Parathyroid adenoma (tissue), 2 donors: ENCODE results near the gene KCNT1.

Experiments used
- H2AFZ ChIP-seq: fragments of 300-600 bp; sonication (generic); one replicate; pipeline ENCODE4 v1.7.0; 2017; ENCODE audit warnings: antibody characterized with exemption, mild to moderate bottlenecking
- H3K27ac ChIP-seq: fragments of 300-600 bp; sonication (generic); one replicate; pipeline ENCODE4 v1.7.0; 2017
- H3K27me3 ChIP-seq: fragments of 300-600 bp; sonication (generic); one replicate; pipeline ENCODE4 v1.7.0; 2017; ENCODE audit warnings: low read length; ENCODE audit not compliant: control insufficient read depth, insufficient read depth
- H3K36me3 ChIP-seq: fragments of 300-600 bp; sonication (generic); one replicate; pipeline ENCODE4 v1.7.0; 2017; ENCODE audit warnings: low read length; ENCODE audit not compliant: control insufficient read depth, insufficient read depth
- H3K4me1 ChIP-seq: fragments of 300-600 bp; sonication (generic); one replicate; pipeline ENCODE4 v1.7.0; 2017; ENCODE audit warnings: control low read depth
- H3K4me2 ChIP-seq: fragments of 300-600 bp; sonication (generic); one replicate; pipeline ENCODE4 v1.7.0; 2017; ENCODE audit warnings: low read length
- H3K4me3 ChIP-seq: fragments of 300-600 bp; sonication (generic); one replicate; pipeline ENCODE4 v1.7.0; 2017; ENCODE audit warnings: low read depth, low read length
- H3K79me2 ChIP-seq: fragments of 300-600 bp; sonication (generic); one replicate; pipeline ENCODE4 v1.7.0; 2017; ENCODE audit warnings: control low read depth
- H3K9ac ChIP-seq: fragments of 300-600 bp; sonication (generic); one replicate; pipeline ENCODE4 v1.7.0; 2017; ENCODE audit warnings: mild to moderate bottlenecking
- H3K9me3 ChIP-seq: fragments of 300-600 bp; sonication (generic); one replicate; pipeline ENCODE4 v1.7.0; 2017; ENCODE audit warnings: low read length; ENCODE audit not compliant: control insufficient read depth
- TF ChIP-seq, protein P1 (sequence below): fragments of 300-600 bp; sonication (generic); IDR thresholded peaks from one replicate; pipeline ENCODE4 v1.7.0; 2017; ENCODE audit warnings: antibody characterized with exemption, mild to moderate bottlenecking
- donor health status: primary hyperparathyroidism.

KCNT1 gene

DNA sequence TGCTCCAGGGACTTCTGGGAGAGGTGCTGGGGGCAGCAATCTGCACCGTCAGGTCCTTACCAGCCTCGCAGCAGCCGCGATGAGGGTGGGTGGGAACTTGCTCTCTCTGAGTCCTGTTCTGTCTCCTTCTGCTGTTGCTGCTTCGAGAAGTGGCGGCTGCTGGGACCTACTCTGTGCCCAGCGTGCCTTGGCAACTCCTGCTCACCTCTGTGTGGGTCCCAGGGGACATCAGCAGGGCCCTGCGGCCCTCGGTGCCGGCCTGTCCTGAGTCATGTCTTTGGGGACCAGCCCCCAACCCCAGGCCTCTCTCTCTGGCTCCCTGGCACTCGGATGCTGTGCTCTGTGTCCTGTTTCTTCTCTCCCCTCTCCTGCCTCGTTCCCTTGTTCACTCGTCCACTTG, 49.5 kb downstream of the KCNT1 start:
- no peaks in the 10 kb centered on the region for H3K27me3 ChIP-seq
- no peaks in the 10 kb centered on the region for H3K36me3 ChIP-seq
- no peaks in the 10 kb centered on the region for H3K9me3 ChIP-seq
- H3K4me3 ChIP-seq, result no peak overlapping the region
- no peak overlapping the region for H3K9ac ChIP-seq
- no peaks in the 10 kb centered on the region for H3K4me1 ChIP-seq
- no peak overlapping the region for H2AFZ ChIP-seq
- TF ChIP-seq, protein P1, sequence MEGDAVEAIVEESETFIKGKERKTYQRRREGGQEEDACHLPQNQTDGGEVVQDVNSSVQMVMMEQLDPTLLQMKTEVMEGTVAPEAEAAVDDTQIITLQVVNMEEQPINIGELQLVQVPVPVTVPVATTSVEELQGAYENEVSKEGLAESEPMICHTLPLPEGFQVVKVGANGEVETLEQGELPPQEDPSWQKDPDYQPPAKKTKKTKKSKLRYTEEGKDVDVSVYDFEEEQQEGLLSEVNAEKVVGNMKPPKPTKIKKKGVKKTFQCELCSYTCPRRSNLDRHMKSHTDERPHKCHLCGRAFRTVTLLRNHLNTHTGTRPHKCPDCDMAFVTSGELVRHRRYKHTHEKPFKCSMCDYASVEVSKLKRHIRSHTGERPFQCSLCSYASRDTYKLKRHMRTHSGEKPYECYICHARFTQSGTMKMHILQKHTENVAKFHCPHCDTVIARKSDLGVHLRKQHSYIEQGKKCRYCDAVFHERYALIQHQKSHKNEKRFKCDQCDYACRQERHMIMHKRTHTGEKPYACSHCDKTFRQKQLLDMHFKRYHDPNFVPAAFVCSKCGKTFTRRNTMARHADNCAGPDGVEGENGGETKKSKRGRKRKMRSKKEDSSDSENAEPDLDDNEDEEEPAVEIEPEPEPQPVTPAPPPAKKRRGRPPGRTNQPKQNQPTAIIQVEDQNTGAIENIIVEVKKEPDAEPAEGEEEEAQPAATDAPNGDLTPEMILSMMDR, result no peak
- no peak overlapping the region for H3K27ac ChIP-seq
- no peaks in the 10 kb centered on the region for H3K79me2 ChIP-seq
- H3K4me2 ChIP-seq, result no peak overlapping the region

GRCh38 chr9:135752281-135753204, 50.6 kb downstream of the KCNT1 start:
- no peaks in the 10 kb centered on the region for H3K36me3 ChIP-seq
- TF ChIP-seq, protein P1, result no peak
- H3K27me3 ChIP-seq, result no peaks in the 10 kb centered on the region
- no peak overlapping the region for H3K9ac ChIP-seq
- H3K4me1 ChIP-seq, result no peaks in the 10 kb centered on the region
- no peaks in the 10 kb centered on the region for H3K79me2 ChIP-seq
- no peak overlapping the region for H3K4me3 ChIP-seq
- no peak overlapping the region for H3K4me2 ChIP-seq
- no peaks in the 10 kb centered on the region for H3K9me3 ChIP-seq
- no peak overlapping the region for H2AFZ ChIP-seq
- no peak overlapping the region for H3K27ac ChIP-seq

GRCh38 chr9:135753391-135754105, 51.6 kb downstream of the KCNT1 start:
- no peaks in the 10 kb centered on the region for H3K79me2 ChIP-seq
- H3K36me3 ChIP-seq, result no peaks in the 10 kb centered on the region
- H2AFZ ChIP-seq, result no peak overlapping the region
- H3K4me2 ChIP-seq, result no peak overlapping the region
- no peaks in the 10 kb centered on the region for H3K9me3 ChIP-seq
- H3K4me1 ChIP-seq, result no peaks in the 10 kb centered on the region
- H3K27ac ChIP-seq, result no peak overlapping the region
- H3K9ac ChIP-seq, result no peak overlapping the region
- no peak overlapping the region for H3K4me3 ChIP-seq
- TF ChIP-seq, protein P1, result no peak
- no peaks in the 10 kb centered on the region for H3K27me3 ChIP-seq

- H3K4me2 ChIP-seq, result no peak overlapping the region
- no peaks in the 10 kb centered on the region for H3K4me1 ChIP-seq
- TF ChIP-seq, protein P1, result no peak
- H3K27me3 ChIP-seq, result no peaks in the 10 kb centered on the region
- no peaks in the 10 kb centered on the region for H3K36me3 ChIP-seq
- no peak overlapping the region for H3K4me3 ChIP-seq
- no peaks in the 10 kb centered on the region for H3K9me3 ChIP-seq
- H3K9ac ChIP-seq, result no peak overlapping the region
- H2AFZ ChIP-seq, result no peak overlapping the region
- H3K27ac ChIP-seq, result no peak overlapping the region
- no peaks in the 10 kb centered on the region for H3K79me2 ChIP-seq
Observed at GRCh38 chr9:135756576-135756975, 54.6 kb downstream of the KCNT1 start.
